Stimulated activated CD4-positive, alpha-beta T cell treated with anti-CD3 and anti-CD28 coated beads, Interleukin-15, amount 100 ng/mL, for 24 hours (primary cell): Measurements from ENCODE around the gene TRIM49D2.
"Not testable (repeated sequence)": the region's sequence is repeated elsewhere in the genome, so short reads cannot be mapped to it uniquely, and the experiment has no call there.

Experiments used
- DNase-seq: peaks from one replicate; pipeline ENCODE4 v3.0.0-alpha.2; 2020

TRIM49D2 gene, protein sequence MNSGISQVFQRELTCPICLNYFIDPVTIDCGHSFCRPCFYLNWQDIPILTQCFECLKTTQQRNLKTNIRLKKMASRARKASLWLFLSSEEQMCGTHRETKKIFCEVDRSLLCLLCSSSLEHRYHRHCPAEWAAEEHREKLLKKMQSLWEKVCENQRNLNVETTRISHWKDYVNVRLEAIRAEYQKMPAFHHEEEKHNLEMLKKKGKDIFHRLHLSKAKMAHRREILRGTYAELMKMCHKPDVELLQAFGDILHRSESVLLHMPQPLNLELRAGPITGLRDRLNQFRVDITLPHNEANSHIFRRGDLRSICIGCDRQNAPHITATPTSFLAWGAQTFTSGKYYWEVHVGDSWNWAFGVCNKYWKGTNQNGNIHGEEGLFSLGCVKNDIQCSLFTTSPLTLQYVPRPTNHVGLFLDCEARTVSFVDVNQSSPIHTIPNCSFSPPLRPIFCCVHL

DNA sequence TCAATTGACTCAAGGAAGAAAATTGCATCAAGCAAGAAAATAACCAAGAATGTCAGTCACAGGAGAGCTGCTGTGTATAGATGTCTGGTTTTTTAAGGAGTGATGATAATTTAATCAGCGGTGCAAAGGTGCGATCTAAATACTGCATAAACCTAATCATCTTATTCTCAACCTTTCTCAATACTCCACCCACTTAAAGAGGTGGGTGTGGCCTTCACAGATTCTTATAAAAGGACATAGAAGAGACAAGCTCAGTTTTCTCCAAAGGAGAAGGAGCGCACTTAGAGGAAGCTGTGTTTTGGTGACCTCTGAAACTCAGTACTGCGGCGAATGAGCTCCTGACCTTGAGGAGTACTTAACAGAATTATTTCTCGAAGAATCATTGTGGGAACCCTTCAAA lies at the start of gene TRIM49D2:
Gene TRIM49D2 (plus strand): TSS at position 301 of the 400 bp plus-strand sequence. CDS start 2,698 bp downstream, outside the sequence.
- not testable (repeated sequence) for DNase-seq

DNA sequence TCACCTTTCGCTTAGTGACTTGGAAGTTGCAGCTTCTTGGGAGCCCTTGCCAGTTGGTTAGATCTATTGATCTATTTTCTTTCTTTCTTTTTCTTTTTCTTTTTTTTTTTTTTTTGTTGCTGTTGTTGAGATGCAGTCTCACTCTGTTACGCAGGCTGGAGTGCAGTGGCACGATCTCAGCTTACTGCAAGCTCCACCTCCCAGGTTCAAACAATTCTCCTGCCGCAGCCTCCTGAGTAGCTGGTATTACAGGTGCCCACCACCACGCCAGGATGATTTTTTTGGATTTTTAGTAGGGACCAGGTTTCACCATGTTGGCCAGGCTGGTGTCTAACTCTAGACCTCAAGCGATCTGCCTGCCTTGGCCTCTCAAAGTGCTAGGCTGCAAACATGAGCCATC lies 46.4 kb upstream of the TRIM49D2 start:
- DNase-seq = not testable (repeated sequence)

DNA sequence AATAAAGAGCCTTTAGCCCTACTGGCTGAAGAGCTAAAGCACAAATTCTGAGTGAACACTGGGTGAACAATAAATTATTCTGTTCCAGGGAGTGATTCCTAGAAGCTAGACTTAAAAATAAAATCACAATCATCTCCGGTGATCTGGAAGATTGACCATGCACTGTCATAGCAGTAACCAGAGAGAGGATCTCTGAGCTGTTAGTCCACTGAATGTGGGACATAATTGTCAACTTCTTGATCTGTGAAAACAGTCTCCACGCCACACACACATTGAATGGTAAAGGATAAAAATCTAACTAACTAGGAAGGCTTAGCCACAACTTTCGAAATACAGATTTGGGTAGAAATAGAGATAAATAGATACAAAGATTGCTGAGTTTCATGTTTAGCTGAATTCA lies 30.6 kb upstream of the TRIM49D2 start:
- DNase-seq = not testable (repeated sequence)

DNA sequence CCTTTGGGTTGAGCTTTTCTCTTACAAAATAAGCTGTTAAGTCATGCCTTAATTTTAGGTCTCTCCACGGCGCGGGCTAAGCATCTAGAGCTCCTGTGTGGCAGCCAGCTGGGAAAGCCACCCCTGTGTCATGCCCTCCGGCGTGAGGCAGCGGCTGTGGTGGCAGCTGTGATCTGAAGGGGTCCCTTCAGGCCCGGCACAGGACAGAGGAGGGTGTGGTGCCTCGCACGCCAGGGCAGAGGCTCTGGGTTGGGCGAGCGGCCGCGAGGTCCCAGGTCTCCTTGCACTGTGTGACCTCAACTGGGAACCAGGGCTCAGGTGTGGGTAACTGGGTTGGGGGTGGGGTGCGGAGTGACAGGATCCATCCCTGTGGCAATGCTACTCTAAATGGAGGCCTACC lies 23.1 kb upstream of the TRIM49D2 start:
- DNase-seq = not testable (repeated sequence)

DNA sequence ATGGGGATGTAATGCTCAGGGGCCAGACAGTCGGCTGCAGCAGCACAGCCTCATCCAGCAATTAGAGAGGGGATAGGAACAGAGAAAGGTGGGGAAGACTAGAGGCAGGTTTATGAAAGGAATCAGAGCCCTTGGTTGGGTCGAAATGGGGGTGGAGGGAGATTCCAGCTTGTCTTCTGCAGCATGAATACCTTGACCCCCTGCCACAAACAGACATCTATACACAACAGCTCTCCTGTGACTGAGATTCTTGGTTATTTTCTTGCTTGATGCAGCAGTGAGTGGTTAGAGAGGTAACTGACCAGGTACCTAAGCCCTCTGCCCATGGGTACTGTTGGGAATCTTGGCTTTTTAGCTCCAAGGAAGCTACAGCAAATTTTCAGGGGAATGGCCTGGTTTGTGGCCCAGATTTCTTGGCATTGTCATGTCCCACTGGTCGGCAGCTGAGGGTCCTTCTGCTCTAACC lies 1.6 kb upstream of the TRIM49D2 start, which contains the start of gene TRIM49D1:
Gene TRIM49D1 (minus strand): TSS at position 51 of the 466 bp plus-strand sequence. CDS start 4,535 bp downstream, outside the sequence.
- DNase-seq = no peak

DNA sequence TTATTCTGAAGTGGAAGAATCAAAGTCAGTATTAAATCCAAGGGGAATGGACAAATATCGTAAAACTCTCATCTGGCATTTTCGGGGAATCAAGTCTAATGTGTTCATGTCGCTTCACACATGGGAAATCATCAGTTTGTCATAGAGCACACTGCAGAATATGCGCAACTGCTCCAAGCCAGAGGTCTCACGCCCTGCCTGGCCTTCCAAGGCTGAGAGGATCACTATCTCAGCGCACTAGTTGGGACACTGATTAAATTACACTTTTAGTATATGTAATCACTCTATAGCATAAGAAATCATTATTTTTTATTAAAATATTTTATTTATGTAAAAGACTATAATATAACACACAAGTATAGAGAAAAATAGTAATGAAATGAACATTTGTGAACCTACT lies 37.0 kb downstream of the TRIM49D2 start:
- DNase-seq = not testable (repeated sequence)

DNA sequence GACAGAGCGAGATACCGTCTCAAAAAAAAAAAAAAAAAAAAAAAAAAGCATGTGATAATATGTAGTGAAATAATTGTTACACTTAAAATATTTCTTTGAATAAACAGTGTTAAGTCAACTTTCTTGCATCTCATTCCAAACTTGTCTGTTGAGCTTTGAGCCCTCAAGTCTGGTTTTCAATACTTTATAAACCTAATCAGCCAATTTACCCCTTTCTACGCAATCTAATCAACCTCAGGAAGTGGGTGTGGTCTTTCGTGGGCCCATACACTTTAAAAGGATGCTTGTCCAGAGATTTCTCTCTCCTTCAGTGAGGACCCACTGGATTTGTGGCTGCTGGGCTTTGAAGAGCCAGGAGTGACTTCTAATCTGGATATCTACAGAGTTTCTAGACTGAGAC lies 41.9 kb downstream of the TRIM49D2 start, which contains the start of gene TRIM64:
Gene TRIM64 (plus strand): TSS at position 301 of the 400 bp plus-strand sequence. CDS start 2,467 bp downstream, outside the sequence.
- not testable (repeated sequence) for DNase-seq
